Gastrocnemius medialis (tissue), 4 donors: ENCODE measurements around the gene SLC25A30.
"Not testable (repeated sequence)": the region's sequence is repeated elsewhere in the genome, so short reads cannot be mapped to it uniquely, and the experiment has no call there.

Experiments
- CTCF ChIP-seq, 5 experiments: fragments of 450-650 bp in 3 of 5; fragments of 200-600 bp in 2 of 5; sonication (generic) in 2 of 5; IDR thresholded peaks in 4 of 5; conservative IDR thresholded peaks in 1 of 5; 1 replicate in 4 of 5; 2 replicates in 1 of 5; pipeline ENCODE4 v1.5.1; 2016 to 2019; ENCODE audit warnings: antibody characterized with exemption in 5 of 5, mild to moderate bottlenecking in 3 of 5, moderate library complexity in 3 of 5
- POLR2A ChIP-seq, 2 donors: fragments of 450-650 bp; IDR thresholded peaks; one replicate each; pipeline ENCODE4 v1.6.1; 2017; ENCODE audit warnings: antibody characterized with exemption in 2 of 2, mild to moderate bottlenecking in 2 of 2, moderate library complexity in 2 of 2

GRCh38 chr13:45390348-45390747 is 27.8 kb downstream of the SLC25A30 start:
- not testable (repeated sequence) for TF ChIP-seq CTCF (IDR thresholded peaks at IDR 0.05 in 4 of 5, conservative IDR thresholded peaks at IDR 0.05 in 1 of 5); POLR2A (IDR thresholded peaks at IDR 0.05)
